HG02885 (cell line): ENCODE results near the gene KCNC3.
A peak's percentile ranks its signal among the peaks of the same experiment; 100 is the strongest.
"Not testable (repeated sequence)": the region's sequence is repeated elsewhere in the genome, so short reads cannot be mapped to it uniquely, and the experiment has no call there.

Experiments
- ATAC-seq: cut with Tn5 transposase; IDR thresholded peaks from one replicate; pipeline ENCODE4 v1.9.1; 2021; ENCODE audit warnings: mild to moderate bottlenecking; ENCODE audit not compliant: unreplicated experiment, poor library complexity

KCNC3 gene

DNA sequence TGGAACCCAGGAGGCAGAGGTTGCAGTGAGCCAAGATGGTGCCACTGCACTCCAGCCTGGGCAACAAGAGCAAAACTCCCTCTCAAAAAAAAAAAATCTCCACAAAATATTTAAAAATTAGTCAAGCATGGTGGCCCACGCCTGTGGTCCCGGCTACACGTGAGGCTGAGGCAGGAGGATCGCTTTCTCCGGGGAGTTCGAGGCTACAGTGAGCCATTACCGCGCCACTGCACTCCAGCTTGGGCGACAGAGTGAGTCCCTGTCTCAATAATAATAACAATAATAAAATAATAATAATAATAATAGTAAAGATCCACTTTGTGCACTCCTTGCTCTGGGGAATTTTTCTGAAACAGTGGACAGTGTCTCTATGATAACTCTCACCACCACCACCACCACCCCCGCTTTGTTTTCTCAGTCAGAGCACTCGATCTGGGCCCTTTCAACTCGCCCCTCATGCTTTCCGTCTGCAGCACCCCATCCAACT is 27.6 kb upstream of the KCNC3 start:
- ATAC-seq, result no peak

DNA sequence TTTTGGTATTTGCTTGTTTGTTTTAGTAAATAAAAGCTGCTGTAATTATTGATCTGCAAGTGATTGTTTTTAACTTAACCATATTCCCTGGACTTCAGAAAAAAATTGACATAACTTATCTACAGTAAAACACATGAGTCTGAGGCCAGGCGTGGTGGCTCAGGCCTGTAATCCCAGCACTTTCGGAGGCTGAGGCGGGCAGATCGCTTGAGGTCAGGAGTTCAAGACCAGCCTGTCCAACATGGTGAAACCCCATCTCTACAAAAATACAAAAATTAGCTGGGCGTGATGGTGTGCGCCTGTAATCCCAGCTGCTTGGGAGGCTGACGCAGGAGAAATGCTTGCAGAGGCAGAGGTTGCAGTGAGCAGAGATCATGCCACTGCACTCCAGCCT is 24.3 kb upstream of the KCNC3 start:
- not testable (repeated sequence) for ATAC-seq

DNA sequence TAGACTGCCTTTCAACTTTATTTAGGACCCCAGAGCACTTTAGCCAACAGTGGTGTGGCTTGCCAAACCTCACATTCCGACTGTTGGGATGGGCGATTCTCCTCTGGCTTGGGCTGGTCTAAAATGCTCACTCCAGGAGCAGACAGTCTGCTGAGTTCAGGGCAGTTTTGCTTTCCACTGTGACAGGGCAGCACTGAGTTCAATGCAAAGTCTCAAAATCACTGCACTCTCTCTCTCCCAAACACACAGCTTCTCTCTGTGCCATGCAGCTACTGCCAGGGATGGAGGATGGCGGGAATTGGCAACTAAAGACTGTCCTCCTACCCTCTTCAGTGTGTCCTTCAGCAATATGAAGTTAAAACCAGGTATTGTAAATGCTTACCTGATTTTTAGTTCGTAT is 23.1 kb upstream of the KCNC3 start:
- no peak for ATAC-seq

DNA sequence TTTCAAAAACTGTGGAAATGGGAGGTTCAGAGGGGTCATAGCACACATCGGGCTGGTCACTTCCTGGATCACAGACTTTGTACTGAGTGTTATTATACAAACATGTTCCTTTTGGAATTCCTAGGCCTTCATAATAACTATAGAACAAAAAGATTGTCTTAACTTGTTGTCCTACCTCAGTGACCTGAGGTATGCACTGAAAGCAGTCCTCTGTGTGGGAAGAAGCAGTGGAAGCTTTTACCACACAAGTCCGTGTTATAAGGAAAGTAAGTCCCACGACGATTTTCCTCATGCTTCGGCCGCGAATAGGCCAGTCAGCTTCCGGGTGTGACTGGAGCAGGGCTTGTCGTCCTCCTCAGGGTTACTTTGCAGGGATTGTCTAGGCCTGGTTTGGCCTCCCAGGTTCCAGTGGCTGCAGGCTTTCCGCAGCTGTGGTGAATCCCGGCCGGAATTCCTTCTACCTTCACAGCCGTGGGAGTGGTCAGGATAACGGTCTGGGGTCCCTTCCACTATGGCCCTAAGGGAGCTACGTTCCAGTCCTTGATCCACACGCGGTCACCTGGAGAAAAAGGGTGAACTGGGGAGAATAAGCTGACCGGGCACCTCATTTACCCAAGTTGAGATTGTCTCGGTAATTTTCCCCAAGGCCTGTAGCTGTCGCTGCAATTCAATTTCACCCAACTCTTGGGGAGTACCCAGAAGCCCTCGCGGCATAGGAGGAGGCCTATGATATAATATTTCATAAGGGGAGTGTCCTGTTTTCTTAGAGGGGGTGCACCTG is 20.3 kb upstream of the KCNC3 start:
- no peak for ATAC-seq

DNA sequence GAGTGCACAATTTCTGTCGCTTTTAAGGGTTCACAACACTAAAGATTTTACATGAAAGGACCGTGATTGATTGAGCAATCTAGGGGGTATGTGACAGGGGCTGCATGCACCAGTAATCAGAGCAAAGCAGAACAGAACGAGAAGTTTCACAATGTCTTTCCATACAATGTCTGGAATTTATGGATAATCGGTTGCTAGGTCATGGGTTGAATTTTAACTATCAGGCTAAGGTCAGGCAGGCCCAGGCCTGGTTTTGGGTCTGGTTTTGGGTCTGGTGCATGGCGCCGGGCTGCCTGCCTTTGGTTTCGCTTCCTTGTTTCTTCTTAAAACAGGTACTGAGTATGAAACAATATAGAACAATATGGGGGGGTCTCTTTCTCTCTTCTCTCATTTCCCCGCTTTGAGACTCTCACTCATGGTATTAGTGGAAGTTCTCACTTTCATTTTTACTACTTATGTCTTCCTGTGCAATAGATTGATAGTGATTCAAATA is 18.0 kb upstream of the KCNC3 start:
- ATAC-seq, result not testable (repeated sequence)

DNA sequence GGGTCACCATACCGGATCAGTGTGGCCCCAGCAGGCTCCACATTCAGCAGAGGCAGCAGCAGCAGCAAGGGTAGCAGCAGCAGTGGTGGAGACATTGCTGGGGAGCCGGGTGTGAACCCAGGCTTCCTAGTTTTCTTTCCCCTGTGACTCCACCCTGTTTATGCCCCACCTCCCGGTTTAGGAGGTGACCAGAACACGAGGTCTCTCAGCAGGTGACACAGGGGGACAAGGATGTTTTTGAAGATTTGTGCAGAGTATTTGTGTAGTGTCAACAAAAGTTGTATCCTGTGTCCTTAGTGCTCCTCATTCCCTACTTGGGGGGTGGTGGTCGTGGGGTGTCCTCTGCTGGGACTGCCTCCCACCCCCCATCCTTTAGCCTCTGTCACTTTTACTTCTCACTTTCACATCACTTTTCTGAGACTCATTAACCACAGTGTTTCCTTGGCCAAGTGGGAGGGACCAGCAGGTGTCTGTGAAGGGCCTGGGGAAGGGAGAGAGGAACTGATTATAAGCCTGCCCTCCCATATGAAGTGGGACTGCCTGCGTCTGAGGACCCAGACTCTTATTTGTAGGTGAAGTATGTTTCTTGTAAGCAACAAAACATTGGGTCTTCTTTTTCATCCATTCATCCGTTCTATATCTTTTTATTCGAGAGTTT is 15.6 kb upstream of the KCNC3 start:
- ATAC-seq, result peak; percentile 53

DNA sequence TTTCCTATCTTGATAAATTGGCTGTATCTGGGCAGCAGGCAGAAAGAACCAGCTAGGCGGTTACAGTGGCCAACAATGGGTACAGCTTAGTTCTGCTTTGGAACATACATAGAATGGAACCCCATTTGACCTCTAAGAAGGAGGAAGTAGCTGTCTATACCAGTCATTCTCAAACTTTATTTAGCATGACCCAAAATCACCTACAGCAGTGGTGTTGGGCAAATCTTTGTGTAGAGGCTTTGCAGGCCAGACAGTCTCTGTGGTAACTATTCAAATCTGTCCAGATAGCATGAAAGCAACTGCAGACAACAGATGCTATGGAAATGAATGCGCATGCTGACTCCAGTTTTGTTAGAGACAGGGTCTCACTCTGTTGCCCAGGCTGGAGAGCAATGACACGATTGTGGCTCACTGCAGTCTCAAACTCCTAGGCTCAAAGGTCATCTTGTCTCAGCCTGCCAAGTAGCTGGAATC is 12.0 kb upstream of the KCNC3 start:
- ATAC-seq, result peak; percentile 70

DNA sequence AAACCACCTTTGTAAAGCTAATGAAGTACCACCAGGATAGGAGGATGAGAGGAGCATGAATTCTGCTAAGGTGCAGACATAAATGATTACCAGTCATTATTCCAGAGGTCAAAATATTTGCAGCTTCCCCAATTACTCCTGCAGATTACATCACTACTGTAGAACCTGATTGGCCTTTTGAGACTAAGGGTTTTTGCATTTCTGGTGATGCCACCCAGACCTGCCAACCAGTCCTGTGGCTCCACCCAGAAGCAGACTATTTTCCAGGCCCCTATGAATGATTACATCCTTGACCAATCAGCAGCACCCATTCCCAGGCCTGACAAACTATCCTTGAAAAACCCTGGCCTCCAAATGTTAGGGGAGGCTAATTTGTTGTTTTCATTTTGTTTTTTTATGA is 11.2 kb upstream of the KCNC3 start:
- no peak for ATAC-seq

DNA sequence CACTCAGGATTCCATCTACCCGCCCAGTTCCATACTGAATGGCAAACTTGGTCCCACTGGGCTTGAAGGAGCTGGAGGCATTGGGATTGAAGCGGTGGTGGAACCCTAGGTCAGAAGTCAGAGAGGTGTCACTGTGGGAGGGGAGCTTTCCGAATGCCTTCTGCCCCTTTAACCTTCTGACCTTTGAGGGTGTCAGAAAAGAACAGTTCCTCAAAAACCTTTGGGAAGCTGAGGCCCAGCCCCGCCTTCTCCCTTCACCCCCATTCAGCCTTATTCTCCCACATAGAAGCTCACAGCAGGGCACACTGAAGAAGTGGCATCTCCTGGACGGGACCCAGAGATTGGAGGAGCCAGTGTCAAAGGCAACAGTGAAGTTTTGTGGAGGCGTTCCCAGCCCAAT is 7.9 kb upstream of the KCNC3 start:
- not testable (repeated sequence) for ATAC-seq

DNA sequence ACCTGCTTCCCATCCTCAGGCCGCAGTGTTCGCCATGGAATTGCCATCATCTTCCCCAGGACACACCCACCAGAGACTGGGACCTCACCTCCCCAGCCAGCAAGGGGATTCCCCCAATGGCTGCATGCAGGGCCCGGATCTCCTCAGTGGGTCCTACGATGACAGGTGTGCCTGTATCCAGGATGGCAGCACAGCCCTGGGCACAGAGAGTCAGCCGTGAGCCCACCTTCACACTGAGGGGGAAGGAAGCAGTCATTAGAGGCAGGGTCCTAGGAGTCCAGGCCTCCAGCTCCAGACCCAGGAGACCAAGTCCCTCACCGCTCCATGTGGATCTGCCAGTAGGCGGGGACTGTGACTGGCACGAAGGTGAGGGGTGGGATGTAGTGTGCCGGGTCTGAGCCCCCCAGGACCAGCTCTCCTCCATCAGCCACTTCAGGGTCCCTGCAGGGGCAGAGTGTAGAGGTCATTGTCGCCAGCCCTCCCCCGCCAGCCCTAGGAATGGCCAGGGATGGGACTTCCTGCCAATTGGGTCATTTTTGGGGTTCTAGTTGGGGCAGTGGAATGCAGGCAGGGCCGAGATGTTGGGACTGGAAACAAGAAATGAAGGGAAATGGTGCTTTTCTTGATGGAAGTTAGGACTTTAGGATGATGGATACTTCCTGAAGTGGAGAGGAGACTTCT is 5.7 kb upstream of the KCNC3 start:
- no peak for ATAC-seq

DNA sequence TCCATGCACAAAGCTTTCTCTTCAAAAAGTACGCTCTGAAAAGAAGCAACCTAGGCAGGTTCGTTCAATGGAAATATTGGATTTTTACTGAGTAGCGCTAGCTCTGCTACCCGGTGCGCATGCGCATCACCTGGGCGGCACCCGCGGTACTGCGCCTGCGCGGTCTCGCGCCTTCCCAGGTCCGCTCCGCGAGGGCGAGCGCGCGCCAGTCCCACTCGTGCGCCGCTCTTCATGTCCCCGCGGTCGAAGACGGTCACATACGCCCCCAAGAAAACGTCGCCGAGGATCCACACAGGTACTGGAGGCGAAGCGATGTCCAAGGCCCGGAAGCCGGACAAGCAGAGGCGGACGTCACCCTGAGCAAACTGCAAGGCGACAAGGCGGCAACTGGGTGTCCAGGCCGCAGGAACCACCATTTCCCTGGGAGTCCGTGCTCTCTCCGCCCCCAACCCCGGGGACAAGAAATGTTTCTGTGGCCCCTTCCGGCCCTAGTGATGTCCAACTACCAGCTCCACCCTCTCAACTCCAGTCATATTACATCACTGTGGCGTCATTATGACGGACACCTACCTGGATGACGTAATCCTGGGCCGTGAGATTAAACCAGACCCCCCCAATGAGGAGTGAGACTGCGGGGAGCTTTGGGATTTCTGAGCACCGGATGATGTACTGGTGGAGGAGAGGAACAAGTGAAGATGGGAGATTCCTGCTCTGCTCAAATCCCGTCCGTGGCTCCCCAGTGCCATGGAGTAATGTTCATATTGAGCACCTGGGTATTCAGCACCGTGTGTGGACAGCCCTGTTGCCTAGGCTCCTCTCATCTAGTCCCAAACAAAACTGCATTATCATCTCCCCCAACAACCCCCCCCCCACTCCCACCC is 4.8 kb upstream of the KCNC3 start:
- peak; percentile 29 for ATAC-seq

DNA sequence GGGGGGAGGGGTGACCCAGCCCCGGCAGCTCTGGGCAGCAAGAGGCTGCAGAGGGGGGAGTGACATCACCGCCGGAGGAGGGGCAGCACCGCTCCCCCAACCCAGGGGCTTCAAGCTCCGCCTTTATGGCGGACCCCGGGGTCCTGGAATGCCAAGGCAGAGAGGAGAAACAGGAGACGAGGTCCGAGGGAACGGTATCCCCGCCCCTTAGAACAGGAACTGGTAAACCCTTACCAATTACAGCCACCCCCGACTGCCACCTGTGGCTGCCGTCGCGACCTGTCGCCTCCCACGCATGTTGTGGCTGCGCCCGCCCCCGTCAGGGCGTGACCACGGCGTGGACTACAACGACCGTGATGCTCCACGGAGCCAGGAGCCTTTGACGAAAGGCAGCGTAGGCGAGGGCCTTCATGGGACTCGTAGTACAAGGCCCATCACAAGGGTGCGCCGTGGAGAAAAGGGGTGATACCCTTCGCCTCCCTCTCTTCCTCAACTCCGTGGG is 4.1 kb upstream of the KCNC3 start:
- ATAC-seq, result peak; percentile 47

DNA sequence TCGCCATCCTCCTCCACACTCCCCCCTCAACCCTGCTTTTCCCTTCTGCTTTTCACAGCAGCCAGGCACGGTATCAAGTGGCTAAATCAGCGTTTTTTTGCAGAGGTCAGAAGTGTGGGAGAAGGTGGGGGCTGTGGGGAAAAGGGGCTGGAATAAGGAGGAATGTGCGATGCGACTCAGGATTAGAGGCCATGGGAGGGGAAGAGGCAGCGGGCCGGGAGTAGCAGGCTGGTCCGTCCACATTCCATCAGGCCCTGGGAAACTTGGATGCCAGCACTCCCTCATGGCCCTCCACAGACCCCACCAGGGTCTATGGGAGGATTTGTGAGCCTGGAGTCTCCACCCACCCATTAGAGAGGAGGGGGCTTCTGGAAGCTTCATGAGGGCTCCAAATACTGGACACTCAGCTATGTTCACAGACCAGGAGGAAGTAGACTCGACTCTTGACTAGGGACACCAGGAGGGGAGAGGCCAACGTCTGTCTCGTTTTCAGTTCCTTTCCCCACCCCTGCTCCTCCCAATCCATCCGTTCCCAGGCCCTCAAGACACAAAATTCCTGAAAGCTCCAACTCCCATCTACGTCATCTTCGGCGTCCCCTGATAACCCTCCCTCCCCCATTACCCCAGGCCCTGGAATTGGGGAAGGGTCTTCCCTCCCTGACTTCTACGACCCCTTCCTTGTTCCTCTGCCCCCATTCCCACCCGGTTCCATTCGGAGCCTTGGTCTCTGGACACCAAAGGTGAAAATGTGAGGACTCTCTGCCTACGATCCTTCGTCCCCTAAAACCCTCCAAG is 3.3 kb upstream of the KCNC3 start:
- ATAC-seq, result no peak

DNA sequence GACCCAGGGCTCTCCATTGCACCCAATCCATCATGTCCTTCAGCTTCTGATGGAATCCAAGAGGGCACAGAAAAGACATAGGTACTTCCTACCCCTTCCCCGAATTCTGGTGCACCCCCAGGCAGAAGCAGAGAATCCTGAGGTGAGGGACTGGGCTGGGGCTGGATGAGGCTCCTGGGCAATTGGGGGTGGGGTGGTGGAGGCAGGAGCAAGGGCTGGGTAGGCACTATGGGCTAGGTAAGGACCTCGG is 2.7 kb upstream of the KCNC3 start:
- no peak for ATAC-seq

DNA sequence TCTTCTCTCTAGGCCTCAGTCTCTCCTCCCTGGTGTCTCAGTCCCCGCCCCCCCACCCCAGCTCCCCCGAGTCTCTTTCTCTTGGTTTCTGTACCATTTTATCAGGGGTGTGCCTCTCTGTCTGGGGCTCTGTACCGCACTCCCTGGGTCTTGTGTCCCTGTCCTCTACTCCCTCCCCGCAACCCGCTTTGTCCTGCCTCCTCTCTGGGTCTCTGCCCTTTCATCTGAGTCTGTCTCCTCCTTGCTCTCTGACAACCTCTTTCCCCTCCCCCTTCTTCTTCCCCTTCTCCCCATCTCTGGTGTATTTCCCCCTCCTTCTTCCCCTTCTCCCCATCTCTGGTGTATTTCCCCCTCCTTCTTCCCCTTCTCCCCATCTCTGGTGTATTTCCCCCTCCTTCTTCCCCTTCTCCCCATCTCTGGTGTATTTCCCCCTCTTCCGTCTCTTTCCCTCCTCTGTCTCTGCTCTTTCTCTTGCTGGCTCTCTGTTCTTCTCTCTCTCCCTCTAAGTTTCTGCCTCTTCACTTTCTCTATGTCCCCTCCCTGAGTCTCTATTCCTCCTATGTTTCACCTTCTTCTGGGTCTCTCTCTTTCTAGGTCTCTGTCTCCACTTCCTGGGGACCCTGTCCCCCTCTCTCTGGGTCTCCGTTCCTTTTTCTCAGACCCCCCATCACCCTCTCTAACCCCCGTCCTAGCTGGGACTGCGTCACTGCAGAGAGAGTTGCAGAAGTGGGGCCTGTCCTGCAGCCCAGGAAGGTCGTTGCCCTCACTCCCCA is 2.2 kb upstream of the KCNC3 start:
- no peak for ATAC-seq

DNA sequence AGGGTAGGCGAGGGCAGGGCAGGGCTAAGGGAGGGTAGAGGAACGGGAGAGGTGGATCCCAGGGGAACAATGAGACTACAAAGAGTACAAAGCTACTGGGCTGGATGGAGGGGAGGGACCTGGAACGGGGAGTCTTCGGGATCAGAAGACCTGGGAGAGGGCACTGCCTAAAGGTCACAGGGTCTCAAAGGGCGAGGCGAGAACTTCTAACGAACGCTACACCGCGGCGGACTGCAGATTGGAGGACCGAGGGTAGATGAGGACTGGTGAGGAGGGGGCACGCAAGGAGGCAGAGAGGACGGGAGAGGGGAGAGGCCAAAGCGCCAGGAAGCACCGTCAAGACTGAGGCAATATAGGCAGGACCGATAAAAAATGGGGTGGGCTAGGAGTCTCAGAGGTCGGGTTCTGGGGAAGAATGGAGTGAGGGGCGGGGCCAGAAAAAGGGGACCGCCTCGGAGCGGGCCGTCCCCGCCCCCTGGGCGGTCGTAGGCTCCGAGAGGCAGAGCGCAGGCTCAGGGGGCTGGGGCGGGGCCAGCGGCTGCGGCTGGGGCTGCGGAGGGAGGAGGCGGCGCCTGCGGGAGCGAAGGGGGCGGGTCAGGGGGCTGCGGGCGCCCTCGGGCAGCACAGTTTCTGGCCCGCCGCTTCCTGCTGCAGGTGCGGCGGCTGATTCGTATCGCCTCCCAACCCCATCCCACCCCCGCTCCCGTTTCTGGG is 1.3 kb upstream of the KCNC3 start:
- peak; percentile 39 for ATAC-seq

DNA sequence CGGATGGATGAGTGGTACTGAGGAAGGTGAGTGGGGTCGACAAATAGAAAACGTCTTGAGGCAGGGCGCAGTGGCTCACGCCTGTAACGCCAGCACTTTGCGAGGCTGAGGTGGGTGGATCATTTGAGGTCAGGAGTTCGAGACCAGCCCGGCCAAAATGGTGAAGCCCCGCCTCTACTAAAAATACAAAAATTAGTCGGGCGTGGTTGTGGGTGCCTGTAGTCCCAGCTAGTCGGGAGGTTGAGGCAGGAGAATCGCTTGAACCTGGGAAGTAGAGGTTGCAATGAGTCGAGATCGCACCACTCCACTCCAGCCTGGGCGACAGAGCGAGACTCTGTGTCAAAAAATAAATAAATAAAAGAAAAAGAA is 733 bp upstream of the KCNC3 start:
- not testable (repeated sequence) for ATAC-seq

DNA sequence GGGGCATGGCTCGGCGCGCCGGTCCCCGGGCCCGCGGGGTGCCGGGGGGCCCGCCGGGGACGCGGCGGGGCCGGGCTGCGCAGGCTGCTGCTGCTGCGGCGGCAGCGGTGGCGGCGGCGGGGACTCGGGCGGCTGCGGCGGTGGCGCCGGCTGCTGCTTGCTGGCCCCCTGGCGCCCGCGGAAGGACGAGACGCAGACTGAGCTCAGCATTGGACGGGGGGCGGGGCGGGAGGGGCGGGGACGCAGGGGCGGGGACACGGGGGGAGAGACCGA is 368 bp downstream of the KCNC3 start:
- no peak for ATAC-seq
